DLD1 (cell line): ENCODE results near the gene EEFSEC.

Source experiments
- in situ Hi-C: cut with HindIII; loops from 2 replicates; pipeline ENCODE4 v1.10.0; 2017; ENCODE audit warnings: low sequenced_read_pairs

The EEFSEC gene

DNA sequence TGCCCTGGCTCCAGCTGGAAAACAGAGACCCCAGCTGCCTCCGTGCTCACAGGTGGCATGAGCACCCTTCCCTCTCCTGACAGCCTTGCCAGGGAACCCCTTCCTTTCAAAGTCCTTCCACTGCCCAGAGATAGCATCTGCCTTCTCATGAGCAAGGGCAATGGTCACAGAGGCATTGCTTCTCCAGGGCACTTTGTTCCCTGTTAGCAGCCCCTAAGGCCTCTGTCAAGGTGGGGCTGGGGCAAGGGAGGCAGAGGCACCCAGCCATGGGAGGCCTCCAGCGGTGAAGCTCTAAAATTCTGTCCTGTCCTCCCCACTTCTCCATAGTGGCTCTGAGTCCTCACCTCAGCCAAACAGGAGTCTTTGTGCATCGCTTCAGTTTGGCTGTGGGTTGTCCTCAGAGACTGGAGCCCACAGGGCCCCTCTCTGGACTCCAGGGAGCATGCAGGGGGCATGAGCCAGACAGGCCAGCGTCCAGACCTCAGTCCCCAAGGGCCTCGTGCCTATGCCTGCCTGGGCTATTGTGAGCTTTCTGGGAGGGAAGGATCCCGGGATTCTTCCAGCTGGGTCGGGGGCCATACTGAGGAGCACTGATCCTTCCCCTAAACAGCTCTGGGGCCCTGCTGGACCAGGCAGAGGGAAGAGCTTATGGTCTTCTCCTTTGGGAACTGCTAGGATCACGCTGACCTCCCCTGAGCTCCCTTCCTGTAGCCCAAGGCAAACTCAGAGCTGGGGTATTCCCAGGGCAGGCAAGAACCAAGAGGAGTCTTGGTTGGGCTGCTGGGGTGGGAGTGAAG is 206.8 kb downstream of the EEFSEC start:
- in situ Hi-C loops: no loop called here

DNA sequence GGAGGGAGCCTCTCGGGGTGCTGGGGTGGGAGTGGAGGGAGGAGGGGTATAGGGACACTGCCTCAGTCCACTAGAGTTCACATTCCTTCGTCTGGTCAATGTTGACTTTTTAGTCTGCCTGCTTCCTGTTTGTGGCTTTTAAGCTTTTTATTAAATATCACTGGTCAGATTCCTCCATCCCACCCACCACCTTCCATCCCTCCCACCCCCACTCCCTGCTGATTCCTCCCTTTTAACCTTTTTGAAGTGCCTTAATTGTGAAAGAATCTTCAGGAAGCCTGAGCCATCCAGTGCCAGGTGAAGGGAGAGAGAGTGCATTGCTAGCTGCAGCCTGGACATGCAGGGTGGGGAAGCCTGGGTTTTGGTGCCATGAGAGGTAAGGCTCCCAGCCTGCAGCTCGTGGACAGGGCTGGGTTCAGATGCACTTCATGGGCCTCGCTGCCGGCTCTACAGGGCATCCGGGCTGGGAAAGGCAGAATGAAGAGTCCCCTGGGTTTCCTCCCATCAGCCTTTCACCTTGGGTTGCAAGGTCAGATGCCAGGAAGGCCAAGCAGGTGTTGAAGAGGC is 207.5 kb downstream of the EEFSEC start:
- in situ Hi-C loops: no loop called here

DNA sequence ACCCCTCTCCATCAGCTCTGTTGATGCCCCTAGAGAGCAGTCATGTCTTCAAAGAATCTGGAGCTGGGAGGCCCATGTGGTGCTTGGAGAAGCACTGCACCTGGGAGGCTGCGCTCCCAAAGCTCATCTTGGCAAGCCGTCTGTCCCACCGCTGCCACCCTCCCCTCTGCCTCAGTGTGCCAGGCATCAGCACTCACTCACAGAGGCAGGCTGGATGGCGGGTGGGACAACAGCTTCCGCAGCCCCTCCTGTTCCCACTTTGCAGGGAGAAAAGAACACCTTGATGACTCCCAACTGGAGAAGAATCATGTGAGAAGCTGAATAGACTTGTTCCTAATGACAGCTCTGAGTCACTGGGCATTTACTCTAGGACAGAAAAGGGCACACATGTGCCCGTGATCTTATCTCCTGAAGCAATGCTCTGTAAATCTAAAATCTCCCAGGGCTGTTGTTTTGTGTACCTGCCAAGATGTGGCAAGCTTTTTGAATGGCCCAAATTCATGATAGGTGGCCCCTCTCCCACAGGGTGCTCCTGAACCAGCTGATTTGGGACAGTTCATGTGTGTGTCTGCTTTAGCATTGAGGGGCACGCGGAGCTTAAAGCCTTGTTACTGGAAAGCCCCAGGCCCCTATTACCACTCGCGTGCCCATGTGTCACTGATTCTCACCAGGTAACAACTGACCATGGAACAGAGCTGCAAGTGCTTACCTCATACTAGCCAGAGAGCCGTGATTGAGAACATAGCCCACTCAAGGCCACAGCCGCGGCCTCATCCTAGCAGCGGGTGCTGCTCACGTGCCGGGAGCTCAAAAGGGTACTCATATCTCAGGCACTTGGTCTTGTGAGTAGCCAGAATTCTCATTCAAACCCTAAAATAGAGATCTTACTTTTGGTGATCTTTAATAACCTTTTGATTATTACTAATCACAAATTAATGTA is 209.0 kb downstream of the EEFSEC start:
- in situ Hi-C loops: no loop called here

DNA sequence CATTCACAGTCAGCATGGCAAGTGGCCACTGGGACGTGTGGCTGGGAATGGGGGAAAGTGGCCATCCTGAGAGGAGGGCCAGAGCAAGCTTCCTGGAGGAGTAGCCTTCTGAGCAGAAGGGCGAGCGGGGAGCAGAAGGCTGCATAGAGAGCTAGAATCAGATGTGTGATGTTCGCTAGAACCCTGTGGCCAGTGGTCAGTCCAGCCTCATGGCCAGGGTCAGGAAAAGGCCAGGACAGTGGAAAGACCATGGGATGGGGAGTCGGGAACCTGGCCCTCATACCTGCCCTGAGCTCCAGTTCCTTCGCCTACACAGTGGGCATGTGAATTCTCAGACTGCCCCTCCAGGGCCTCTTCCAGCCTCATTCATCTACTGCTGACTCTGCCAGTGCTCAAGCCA is 211.0 kb downstream of the EEFSEC start:
- in situ Hi-C loops: no loop called here

DNA sequence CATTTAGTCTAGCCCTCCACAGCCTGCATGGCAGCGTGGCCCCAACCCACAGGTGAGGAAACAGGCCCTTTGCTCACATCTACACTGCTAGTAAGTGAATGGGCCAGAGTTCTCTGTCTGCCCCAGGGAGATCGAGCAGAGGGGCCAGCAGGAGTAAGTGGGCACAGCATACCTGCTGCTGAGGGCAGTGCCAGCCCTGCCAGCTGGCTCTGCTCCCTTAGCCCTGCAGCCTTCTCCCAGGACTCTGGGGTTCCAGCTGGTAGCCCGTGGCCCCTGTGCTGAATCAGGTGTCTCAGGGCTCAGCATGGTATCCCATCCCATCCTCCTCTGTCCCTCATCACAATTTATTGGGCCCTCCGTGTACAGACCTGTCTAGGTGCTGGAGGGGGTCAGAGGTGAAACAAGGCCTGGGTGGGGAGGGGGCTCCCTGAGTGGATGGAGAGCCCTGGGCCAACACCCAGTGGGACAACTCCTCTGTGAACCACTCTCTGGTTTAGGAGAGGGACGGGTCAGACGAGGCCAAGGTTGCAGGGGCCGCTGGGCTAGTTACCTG is 211.6 kb downstream of the EEFSEC start:
- in situ Hi-C loops: no loop called here

DNA sequence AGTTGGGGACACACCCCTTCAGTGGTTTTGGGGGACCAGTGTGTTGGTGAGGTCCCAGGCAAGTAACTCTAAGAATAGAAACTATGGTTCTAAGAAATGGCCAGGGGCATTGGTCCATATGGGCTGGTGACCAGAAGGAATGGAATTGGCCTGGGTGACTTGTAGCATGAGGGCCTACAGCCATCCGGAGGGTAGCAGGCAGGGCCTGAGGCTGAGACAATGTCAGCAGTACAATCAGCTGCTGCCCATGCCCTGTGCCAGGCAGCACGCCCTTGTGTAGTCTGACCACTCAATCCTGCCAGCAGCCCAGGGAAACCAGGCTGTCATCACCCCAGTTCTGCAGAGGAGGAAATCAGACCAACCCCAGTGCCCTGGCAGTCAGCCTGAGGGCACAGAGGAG is 212.9 kb downstream of the EEFSEC start:
- in situ Hi-C loops: no loop called here

DNA sequence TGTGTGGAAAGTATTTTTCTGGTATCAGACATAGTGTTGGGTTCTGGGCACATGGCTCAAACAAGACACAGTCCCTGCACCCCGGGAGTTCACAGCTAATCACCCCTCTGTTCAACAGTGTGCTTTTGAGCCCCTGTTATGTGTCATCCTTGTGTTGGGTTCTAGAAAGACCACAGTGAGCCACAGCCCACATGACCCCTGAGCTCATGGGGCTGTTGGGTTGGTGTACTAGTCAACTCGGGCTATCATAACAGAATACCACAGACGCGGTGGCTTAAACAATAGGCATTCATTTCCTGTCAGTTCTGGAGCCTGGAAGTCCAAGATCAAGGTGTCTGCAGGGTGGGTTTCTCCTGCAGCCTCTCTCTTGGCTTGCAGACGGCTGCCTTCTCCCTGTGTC is 213.4 kb downstream of the EEFSEC start:
- in situ Hi-C loops: no loop called here

DNA sequence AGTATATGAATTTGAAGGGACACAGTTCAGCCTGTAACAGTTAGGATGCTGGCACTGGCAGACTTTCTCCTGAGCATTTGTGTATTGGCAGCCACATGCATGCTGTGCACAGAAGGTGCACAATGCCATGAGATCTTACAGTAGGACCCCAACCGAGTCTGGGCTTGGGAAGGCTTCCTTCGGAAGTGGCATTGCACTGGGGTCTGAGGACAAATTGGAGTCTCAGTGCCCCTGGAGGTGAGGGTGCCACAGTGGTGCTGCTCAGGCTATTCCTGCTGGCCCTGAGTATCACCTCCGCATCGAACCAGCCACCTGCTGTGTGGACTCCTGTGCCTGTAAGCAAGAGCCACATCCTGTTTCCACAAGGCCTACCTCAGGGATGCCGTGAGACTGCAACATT is 213.9 kb downstream of the EEFSEC start:
- in situ Hi-C loops: no loop called here

DNA sequence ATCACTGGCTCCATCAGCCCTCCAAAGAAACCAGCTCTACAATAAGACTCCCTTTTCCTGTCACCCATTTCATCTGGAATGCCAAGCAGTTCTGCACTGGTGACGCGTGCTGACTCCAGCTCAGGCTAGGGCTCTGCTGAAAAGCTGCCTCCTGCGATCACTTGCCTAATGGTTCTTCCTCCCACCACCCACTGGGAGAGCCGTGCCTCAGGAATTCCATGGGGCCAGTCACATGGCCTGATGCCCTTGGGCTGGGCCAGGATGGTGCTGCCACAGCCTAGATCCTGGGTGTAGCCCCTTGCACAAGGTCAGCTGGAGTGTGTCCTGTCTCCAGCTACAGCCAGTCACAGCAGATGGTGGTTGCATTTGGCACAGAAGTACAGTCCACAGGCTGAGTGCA is 214.5 kb downstream of the EEFSEC start:
- in situ Hi-C loops: no loop called here

DNA sequence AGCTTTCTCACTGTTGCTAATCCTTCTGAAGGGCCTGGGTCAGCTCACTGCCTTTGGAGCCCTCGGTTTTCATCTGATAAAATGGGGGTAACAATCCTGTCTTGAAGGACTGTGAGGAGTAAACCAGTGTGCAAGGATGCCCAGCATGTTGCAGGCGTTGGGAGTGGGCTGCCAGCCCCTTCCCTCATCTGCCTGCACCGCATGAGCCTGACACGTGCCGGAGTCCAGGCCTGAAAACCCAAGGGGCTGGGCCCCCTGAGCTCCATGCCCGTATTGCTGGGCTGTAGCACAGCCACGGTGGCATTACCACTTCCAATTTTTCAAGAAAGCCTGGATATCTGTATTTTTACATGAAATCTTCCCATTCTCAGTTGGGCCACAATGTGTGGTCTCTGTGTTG is 215.3 kb downstream of the EEFSEC start:
- in situ Hi-C loops: no loop called here

DNA sequence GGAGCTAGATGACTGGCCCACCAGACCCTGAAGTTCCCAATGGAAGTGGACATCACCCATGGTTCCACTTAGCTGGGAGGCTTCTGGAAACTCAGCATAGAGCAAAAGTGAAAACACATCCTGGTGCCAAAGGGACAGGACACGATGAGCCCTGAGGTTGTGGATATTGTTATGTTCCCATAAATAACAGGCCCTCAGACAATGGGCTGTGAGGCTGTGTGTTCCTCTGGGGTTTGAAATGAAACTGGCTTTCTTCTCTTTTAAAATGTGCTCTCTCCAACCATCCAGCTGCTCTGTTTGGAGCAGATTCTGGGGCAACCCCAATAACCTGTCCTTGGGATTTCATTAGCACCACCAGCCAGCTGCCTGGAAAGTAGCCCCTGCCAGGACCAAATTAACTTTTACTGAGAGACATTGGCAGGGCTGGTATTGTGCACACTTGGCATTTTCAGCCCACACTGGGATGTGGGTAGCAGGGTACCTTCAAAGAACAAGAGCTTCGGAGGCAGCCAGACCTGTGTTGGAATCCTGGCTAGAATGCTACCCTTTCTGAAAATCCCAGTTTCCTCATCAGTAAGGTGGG is 215.9 kb downstream of the EEFSEC start:
- in situ Hi-C loops: no loop called here

DNA sequence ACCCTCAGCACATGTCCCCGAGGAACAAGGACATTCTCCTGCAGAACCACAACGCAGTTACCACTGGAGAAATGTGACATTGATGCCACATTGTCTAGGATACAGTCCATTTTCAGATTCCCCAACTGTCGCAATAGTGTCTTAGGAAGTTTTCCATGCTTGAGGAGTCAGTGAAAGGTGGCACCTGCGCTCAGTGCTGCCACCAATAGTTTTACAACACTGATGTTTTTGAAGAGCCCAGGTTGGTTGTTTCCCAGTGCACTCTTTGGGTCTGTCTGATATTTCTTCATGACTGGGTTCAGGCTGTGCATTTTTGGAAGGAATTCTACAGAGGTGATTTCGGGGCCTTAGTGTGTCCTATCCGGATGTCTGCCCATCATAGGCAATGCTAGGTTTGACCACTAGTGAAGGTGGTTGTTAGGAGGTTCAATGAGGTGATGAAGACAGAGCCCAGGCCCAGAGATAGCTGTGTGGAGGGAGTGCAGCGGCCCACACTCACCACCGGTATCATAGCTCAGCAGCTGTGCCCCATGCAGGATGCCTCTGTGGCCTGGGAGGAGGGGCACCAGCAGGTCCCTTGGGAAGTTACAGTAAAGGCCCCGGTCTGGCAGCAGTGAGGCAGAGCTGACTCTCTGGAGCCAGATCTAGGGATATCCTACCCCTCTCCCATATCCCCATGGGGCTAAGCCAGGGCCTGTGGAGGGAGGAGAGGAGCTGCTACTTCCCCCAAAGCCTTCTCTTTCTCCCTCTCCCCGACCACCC is 216.8 kb downstream of the EEFSEC start:
- in situ Hi-C loops: no loop called here

DNA sequence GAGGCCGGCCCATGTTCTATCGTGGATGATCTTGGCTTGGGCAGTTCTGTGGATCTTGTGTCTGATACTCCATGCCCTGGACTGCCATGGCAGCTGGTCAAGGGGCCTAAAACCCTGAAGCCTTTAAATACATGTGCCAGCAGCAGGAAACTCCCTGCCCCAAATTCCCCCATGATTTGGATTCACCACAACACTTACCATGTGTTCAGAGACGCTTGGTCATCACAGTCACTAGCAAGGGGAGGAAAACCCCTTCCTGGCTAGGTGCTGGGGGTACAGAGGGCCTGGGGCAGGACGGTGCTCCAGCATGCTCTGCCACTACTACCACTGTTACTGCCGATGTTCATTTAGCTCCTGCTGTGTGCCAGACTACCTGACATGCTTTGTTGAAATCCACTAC is 219.0 kb downstream of the EEFSEC start:
- in situ Hi-C loops: no loop called here

DNA sequence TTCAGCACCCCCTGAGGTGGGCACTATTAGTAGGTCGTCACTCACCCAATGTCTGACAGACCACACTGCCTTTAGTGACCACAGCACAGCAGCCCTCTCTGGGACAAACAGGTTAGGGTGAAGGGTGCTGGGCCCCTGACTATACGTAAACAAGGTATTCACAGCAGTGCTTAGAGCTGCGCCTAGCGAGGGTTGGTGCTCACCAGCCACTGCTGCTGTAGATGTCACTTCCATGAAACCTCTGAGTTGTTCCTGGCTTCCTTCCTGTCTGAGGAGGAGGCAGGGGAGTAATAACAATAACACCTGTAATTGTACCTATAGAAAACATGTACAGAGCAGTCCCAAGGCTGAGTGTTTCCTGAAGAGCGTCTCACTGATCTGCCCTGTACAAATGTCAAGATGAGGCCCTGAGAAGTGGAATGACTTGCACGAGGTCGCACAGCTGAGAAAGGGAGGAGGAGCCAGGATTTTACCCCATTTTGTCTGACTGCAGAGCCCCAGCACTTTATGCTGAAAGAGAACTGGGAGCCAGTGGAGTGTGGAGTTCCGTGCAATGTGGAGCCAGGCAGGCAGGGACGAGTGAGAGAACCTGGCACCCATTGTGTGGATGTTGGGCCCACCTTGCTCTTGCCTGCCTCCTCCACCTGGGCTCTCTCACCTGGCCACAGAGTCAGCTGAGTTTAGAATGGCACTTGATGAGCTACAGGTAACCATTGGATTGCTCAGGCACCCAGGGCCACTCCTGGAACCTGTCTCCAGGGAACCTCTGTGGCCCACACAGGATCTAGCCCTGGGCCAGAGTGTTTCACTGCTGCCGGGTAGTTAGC is 219.6 kb downstream of the EEFSEC start:
- in situ Hi-C loops: no loop called here

DNA sequence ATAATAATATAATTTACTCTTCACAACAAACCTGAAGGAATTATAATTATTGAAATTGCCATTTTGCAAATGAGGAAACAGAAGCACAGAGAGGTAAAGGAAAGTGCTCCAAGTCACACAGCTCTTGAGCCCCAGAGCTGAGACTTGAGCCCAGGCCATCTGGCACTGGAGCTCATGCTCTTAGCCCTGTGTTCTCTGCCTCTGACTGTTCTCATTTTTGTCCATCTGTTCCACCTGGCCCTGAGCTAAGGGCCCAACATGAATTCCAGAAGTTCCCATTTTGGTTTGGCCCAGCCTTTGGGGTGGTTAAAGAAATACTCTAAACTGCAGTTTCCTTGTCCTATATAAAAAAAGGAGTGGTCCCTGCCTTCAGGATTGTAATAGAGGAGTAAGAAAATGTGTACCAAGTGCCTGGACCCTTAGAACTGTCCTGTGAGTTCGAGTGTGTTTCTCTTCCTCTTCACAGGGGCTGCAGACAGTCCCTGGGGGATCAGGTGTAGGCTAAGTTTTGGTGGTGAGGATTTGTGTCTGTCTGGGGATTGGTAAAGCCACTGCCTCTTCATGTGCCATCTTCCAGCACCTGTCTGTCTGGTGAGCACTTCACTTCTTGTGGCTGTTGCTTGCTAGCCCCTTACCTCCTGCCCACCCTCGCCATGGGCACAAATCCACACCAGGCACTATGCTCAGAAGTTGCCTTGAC is 221.6 kb downstream of the EEFSEC start:
- in situ Hi-C loops: no loop called here

DNA sequence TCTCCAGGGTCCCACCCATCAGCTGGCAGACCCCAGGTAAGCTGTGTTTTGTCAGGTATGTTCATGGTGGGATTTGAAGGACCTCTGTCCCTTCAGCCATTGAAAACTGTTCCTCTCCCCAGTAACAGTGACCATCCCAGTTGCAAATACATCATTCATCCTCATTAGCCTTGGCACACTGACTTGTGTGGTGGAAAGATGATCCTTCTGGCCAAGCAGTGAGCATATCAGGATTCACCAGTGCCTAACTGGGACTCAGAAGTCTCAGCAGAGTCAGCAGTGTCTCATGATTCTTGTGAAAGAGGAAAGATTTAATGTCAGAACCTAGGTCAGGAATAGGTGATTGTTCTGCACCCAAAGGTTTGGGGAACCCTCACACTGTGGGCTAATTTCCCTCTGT is 223.2 kb downstream of the EEFSEC start:
- in situ Hi-C loops: no loop called here

DNA sequence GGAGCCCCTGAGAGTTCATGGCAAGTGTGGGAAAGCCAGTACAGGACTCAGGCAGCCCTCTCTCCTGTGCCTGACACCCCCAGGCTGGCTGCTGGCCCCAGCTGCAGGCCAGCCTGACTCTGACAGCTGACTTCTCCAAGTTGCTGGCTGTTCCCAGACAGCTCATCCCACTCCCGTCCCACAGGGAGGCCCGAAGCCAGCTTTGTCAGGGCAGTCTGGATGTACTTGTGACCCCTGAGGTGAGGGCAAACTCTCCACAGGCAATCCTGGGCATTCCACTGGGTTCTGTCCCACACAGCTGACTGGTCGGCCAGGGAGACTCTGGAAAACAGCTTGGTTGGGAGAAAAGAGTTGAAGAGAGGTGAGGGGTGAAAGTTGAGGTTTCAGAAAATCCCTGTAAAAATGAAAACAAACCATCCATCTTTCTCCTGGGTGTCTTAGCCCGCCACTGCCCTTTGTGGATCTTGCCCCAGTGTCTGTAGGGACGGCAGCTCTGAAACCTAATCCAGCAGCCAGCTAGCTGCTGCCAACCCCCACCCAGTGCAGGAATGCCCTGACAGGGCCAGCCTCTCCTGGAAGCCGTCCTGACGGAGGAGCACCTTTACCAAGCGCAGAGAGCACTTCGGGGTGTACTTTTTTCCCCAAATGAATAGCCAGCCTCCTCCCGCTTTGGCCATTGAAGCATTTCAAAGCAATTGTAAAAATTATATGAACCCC is 225.5 kb downstream of the EEFSEC start:
- in situ Hi-C loops: no loop called here
